HG03432 (cell line): ENCODE measurements around the gene MGARP.
"Not testable (repeated sequence)": the region's sequence is repeated elsewhere in the genome, so short reads cannot be mapped to it uniquely, and the experiment has no call there.

ENCODE experiments used
- ATAC-seq: cut with Tn5 transposase; IDR thresholded peaks from one replicate; pipeline ENCODE4 v1.9.1; 2021; ENCODE audit warnings: mild to moderate bottlenecking, moderate library complexity; ENCODE audit not compliant: unreplicated experiment

Gene MGARP

GRCh38 chr4:139295942-139296299 lies 15.9 kb upstream of the MGARP start:
- peak; percentile 1 for ATAC-seq

GRCh38 chr4:139295206-139295941 lies 15.3 kb upstream of the MGARP start:
- ATAC-seq = peak; percentile 94

- ATAC-seq = no peak
Observed at GRCh38 chr4:139286186-139286698, 6.2 kb upstream of the MGARP start.

GRCh38 chr4:139282721-139283075 lies 2.7 kb upstream of the MGARP start:
- no peak for ATAC-seq

GRCh38 chr4:139282065-139282720 lies 2.2 kb upstream of the MGARP start:
- no peak for ATAC-seq

GRCh38 chr4:139278912-139279759 lies 889 bp downstream of the MGARP start:
- no peak for ATAC-seq

- no peak for ATAC-seq
Observed at GRCh38 chr4:139278485-139278884, 1.5 kb downstream of the MGARP start.

GRCh38 chr4:139275281-139275735 lies 4.7 kb downstream of the MGARP start:
- ATAC-seq = no peak

GRCh38 chr4:139274790-139275189 lies 5.2 kb downstream of the MGARP start:
- no peak for ATAC-seq

- ATAC-seq = no peak
Observed at GRCh38 chr4:139273835-139274234, 6.2 kb downstream of the MGARP start.

- ATAC-seq = no peak
Observed at GRCh38 chr4:139267301-139267700, 12.7 kb downstream of the MGARP start.

- peak; percentile 97 for ATAC-seq
Observed at GRCh38 chr4:139266583-139267257, 13.3 kb downstream of the MGARP start.

GRCh38 chr4:139266208-139266582 lies 13.8 kb downstream of the MGARP start:
- no peak for ATAC-seq

- no peak for ATAC-seq
Observed at GRCh38 chr4:139265654-139266053, 14.4 kb downstream of the MGARP start.

GRCh38 chr4:139256349-139256748 lies 23.7 kb downstream of the MGARP start:
- no peak for ATAC-seq

- ATAC-seq = not testable (repeated sequence)
Observed at GRCh38 chr4:139255581-139255980, 24.4 kb downstream of the MGARP start.

GRCh38 chr4:139253713-139254112 lies 26.3 kb downstream of the MGARP start:
- ATAC-seq = no peak

GRCh38 chr4:139253046-139253445 lies 27.0 kb downstream of the MGARP start:
- ATAC-seq = no peak

- no peak for ATAC-seq
Observed at GRCh38 chr4:139247700-139248238, 32.3 kb downstream of the MGARP start.

- no peak for ATAC-seq
Observed at GRCh38 chr4:139247241-139247640, 32.8 kb downstream of the MGARP start.

GRCh38 chr4:139246166-139246565 lies 33.9 kb downstream of the MGARP start:
- no peak for ATAC-seq
